GM21515 (cell line): ENCODE measurements around the gene CCDC78.

Experiments
- ATAC-seq: cut with Tn5 transposase; IDR thresholded peaks from one replicate; pipeline ENCODE4 v1.9.1; 2021; ENCODE audit not compliant: unreplicated experiment

CCDC78 gene

DNA sequence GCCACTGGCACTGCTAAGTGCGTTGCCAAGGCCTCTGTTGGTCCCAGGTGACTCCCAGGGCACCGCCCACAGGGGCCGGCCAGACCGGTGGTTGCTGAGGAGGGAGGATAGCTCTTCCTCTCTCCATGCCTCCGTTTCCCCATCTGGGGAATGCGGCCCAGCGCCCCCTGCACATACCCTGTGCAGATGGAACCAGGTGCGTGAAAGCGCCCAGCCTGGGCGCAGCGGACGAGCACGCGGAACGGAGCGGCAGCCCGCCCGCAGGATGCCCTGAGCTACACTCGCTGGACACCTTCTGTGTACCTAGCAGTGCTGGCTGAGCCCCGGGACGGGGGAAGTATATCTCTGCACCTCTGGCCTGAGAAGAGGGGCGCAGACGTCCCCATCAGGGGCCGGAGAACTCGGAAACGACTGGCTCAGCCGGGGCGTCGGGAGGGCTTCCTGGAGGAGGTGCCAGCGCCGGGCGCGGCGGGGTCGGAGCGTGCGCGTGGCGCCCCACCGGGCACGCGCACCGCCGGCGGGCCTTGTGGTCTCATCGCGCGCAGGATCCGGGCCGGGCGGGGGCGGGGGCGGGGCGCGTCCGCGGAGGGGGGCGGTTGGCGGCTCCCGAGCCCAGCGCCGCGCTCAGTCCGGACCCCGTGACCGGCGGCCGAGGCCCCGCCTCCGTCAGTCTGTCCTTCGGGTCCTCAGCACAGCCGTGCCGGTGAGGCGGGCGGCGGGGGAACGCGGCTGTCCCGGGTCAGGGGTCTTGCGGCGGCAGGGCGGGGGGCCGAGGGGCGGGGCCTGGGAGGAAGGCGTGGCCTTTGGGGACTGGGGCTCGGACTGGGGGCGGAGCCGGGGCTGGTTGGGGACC lies at the start of gene CCDC78, which contains the start of gene HAGHL:
Gene CCDC78, minus strand, starts transcription at position 6 of the 853 bp plus-strand sequence. CDS start 76 bp downstream, outside the sequence.
Gene HAGHL, plus strand, starts transcription at position 669 of the 853 bp plus-strand sequence. CDS start 404 bp downstream, outside the sequence.
- no peak for ATAC-seq

DNA sequence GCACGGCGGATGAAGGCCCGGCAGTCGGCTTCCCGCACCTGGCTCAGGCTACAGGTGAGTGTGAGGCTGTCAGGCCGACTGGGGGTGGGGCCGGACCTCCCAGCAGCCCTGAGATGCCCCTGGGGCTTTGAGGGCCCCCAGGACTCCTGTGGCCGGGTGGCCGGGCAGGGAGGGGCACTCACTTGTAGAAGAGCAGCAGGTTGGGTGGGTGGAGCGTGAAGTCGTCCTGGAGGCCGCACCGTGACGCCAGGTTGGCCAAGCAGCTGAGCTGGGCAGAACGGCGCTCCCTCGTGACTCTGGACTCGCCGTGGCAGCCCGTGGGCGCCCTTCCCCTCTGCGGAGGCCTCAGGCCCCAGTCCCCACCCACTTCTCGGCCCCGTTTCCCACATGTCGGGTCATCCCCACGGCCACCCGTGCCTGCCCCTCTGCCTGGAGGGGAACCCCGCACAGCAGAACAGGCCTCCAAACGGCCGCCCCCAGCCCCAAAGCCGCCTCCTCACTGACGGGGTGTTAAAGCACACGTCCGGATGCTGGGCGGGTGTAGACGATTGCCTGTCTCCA lies 49.1 kb upstream of the CCDC78 start:
- ATAC-seq = no peak

DNA sequence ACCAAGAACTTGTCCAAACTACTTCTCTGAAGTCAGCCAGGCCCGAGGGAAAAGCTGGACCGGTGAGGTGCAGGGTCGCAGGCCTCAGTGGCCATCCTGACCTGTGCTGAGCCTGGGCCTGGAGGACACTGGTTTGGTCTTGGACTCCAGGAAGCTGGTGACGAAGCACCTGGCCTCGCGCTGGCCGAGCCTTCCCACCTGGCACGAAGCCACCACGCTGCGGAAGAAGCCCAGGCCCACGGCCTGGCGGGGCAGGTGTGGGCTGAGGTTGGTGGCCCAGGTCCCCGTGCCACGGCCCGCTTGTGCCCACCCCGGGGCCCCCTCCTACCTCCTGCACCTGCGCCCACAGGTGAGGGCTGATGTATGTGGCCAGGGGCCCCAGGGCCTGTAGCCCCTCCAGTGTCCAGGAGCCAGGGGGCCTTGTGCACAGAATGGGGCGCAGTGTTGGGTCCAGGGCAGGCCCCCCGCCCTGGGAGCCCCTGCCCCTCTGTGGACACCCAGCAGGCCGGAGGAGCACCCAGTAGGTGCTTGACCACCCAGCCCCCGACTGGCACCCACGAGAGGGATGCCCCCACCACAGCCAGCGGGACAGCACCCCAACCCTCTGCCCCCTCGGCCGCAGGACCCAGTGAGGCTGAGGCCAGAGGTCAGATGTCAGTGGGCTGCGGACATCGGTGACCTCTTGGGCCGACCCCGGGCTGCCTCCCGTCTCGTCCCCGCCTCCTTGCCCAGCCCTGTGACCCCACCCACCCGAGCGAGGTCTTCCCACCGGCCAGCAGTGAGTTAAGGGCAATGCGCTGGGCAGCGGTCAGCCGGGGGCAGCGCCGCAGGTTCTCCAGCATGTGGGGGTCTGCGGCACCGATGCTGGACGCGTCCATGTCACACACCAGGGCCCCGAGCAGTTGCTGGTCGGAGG lies 48.1 kb upstream of the CCDC78 start:
- no peak for ATAC-seq

DNA sequence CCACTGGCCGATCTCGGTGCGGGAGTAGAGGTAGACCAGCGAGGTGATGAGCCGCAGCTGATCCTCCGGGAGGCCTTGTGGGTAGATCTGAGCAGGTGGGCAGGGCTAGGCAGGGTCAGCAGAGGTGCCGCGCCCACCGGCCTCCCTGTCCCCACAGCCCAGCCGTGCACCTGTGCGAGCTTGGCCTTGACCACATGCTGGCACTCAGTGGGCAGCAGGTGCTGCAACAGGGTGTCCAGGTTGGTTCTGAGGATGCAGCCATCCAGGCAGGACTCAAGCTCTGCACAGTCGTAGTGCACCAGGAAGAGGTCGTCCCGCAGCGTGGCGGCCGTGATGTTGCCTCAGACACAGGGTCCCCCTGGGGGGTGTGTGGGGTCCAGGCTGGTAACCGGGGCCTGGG lies 46.7 kb upstream of the CCDC78 start:
- no peak for ATAC-seq

DNA sequence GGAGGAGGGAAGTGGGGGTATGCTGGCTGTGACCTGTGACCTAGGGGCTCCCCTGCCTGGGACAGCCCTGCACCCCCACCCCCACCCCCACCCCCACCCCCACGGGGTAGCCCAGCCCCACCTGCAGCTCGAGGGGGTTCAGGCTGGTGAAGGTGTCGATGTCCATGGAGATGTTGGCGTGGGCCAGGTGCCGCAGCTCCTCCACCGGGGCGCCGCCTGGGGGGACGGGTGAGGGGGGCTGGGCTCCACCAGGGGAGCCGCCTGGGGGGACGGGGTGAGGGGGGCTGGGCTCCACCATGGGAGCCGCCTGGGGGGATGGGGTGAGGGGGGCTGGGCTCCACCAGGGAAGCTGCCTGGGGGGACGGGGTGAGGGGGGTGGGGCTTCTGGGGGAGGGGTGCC lies 44.2 kb upstream of the CCDC78 start:
- ATAC-seq = no peak

DNA sequence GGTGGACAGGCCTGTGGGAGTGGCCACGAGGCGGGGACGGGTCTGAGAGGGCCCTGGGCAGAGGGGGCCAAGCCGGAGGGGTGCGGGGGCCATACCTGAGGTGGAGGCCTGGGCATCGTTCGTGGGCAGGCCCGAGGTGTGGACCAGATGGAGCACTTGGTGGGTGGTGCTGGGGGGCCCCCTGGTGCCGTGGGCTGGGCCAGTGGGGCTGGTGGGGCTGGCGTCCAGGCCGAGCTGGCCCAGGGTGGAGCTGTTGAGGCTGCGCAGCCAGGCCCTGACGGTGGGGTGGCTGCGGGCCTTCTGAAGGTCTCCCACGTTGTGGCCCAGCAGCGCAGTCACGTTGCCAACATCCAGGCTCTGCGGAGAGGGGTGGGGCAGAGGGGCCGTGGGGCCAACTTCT lies 43.7 kb upstream of the CCDC78 start:
- ATAC-seq = no peak

DNA sequence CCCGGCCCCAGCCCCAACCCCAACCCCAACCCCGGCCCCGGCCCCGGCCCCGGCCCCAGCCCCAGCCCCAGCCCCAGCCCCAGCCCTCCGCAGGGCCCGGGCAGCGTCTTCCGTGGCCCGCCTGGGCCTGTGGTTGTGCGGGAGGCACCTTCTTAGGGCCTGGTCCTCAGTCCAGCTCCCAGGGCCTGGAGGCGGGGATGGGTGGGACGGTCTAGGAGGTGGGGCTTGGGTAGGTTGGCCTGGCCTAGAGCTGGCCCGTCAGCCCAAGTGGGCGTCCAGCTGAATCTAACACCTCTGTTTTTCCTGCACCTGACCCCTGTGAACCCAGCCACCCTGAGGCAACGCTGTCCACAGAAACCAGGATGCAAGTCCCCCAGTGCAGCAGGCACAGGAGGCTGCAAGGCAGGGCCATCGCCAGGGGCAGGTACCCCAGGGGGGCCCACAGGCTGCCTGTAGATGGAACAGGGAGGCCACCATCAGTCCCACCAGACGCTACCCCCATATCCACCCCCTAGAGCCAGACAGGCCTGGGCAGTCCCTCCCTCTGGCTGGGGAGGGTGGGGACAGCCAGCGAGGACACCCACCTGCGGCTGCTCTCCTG lies 43.0 kb upstream of the CCDC78 start:
- ATAC-seq = no peak

DNA sequence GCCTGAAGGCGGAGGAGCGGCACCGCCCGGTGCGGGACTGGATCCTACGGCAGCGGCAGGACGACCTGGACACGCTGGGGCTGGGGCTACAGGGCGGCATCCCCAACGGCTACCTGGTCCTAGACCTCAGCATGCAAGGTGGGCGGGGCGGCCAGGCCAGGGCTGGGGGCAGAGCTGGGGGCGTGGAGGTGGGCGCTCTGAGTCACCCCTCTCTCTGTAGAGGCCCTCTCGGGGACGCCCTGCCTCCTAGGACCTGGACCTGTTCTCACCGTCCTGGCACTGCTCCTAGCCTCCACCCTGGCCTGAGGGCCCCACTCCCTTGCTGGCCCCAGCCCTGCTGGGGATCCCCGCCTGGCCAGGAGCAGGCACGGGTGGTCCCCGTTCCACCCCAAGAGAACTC lies 42.2 kb upstream of the CCDC78 start:
- no peak for ATAC-seq

DNA sequence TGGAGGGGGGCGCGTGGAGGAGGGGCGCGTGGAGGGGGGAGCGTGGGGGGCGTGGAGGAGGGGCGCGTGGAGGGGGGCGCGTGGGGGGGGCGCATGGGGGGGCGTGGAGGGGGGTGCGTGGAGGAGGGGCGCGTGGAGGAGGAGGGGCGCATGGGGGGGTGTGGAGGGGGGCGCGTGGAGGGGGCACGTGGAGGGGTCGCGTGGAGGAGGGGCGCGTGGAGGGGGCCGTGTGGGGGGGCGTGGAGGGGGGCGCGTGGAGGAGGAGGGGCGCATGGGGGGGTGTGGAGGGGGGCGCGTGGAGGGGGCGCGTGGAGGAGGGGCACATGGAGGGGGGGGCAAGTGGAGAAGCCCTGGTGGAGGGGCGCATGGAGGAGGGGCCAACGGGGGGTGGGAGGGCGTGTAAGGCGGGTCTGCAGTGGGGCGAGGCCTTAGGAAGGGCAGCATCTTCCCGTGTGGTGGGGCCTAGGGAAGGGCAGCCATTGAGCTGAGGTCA lies 41.5 kb upstream of the CCDC78 start:
- no peak for ATAC-seq

DNA sequence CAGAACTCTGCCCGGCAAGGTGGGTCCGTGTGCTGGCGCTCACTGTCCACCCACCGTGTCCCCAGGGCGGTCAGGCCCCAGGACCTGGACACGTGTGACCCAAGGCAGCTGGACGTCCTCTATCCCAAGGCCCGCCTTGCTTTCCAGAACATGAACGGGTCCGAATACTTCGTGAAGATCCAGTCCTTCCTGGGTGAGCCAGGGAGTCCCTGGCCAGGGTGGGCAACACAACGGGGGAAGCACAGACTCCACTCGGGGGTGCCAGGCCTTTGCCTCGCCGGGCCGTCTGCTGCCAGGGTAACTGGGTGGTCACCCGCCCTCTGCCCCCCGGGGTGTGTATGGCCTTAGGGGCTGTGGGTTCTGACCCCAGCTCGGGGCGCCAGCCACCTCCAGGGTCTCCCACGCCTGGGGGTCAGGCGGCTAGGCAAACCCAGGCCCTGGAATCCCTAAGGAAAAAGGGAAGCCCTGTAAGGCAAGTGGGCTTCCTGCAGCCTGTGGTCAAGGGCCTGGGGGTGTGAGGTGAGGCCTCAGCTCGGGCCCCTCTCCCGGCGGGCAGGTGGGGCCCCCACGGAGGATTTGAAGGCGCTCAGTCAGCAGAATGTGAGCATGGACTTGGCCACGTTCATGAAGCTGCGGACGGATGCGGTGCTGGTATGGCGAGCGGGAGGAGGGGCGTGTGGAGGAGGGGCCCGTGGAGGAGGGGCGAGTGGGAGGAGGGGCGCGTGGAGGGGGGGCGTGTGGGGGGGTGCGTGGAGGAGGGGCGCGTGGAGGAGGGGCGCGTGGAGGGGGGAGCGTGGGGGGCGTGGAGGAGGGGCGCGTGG lies 40.8 kb upstream of the CCDC78 start:
- ATAC-seq = no peak

DNA sequence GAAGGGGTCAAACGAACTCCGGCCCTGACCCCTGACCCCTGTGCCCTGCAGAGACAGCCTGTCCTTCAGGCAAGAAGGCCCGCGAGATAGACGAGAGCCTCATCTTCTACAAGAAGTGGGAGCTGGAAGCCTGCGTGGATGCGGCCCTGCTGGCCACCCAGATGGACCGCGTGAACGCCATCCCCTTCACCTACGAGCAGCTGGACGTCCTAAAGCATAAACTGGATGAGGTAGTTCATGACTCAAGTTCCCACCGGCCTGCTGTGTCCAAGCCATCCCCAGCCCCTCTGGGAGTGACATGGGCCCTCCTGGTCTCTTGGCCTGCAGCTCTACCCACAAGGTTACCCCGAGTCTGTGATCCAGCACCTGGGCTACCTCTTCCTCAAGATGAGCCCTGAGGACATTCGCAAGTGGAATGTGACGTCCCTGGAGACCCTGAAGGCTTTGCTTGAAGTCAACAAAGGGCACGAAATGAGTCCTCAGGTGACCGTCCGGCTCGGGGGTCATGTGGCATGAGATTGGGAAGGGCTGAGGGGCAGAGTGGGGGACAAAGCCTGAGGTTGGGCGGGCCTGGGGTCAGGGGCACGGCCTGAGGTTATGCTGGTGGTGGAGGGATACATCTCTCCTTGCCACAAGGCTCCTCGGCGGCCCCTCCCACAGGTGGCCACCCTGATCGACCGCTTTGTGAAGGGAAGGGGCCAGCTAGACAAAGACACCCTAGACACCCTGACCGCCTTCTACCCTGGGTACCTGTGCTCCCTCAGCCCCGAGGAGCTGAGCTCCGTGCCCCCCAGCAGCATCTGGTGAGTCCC lies 40.0 kb upstream of the CCDC78 start:
- ATAC-seq = no peak

DNA sequence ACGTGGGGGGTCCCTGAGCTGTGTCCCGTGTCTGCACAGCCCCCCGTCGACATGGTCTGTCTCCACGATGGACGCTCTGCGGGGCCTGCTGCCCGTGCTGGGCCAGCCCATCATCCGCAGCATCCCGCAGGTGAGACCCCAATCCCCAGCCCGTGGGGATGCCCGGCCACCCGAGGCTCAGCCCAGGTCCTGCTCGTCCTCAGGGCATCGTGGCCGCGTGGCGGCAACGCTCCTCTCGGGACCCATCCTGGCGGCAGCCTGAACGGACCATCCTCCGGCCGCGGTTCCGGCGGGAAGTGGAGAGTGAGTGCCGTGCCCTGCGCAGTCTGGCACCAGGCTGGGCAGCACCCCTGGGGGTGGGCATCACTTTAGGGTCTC lies 39.2 kb upstream of the CCDC78 start:
- no peak for ATAC-seq

DNA sequence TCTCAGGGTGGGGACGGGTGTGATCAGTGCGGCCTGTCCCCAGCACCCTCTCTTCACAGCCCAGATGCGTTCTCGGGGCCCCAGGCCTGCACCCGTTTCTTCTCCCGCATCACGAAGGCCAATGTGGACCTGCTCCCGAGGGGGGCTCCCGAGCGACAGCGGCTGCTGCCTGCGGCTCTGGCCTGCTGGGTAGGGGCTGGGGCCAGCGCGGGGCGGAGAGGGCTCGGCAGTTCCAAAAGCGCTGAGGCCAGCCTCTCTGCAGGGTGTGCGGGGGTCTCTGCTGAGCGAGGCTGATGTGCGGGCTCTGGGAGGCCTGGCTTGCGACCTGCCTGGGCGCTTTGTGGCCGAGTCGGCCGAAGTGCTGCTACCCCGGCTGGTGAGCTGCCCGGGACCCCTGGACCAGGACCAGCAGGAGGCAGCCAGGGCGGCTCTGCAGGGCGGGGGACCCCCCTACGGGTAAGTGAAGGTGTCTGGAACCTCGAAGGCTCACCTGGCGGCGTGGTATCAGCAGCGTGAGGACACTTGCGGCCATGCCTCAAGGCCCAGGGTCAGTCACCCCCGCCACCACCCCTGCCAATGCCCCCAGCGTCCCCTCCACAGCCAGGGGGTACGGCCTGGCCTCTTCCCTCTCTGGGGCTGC lies 38.7 kb upstream of the CCDC78 start:
- ATAC-seq = no peak

DNA sequence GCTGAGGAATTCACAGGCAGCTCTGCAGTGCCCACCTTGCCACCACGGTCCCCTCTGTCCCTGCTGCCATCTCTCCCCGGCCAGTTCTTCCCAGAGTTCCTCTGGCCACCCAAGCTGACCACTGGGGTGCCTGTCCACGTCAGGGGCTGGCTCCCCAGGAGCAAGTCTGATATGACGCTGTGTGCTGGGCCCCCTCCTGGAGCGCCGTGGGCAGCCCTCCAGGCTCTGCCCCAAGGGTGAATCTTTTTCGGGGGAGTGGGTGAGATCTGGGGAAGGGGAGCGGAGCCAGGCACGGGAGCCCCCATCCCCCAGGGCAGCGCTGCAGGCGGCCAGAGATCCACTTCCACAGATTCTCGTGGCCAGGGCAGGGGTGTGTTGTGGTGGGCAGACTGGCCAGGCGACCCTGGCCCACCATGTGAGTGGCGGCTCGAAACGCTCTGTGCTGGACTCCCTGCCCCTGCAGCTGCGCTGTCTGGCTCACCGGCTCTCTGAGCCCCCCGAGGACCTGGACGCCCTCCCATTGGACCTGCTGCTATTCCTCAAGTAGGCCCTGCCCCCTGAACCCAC lies 38.0 kb upstream of the CCDC78 start:
- ATAC-seq = no peak

DNA sequence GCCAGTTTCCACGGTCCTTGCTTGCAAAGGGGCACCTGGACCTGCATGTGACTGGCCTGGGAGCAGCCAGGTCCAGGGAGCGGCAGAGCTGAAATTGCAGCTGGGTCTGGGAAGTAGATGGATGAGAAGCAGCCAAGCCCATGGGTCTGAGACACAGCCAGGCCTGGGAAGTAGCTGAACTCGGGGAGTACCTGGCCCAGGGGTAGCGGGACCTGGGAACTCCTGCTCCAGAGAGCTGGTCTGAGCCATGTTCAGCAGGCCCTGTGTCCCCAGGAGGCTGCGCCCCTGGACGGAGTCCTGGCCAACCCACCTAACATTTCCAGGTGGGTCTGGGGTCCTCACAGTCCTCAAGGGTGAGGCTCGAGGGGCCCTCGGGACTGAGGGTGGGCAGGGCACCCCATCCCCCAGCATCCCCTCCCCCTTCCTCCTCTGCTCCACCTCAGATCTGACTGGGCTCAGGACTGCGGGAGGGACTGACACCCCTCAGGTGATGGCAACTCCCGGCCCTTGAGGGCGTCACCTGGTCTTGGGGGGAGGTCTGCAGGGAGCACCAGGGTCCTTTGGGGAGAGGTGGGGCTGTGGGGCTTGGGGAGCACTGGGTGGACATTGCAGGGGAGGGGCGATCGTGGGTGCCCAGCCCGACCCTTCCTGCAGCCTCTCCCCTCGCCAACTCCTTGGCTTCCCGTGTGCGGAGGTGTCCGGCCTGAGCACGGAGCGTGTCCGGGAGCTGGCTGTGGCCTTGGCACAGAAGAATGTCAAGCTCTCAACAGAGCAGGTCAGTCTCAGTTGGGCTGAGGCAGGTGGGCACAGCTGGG lies 37.3 kb upstream of the CCDC78 start:
- no peak for ATAC-seq

DNA sequence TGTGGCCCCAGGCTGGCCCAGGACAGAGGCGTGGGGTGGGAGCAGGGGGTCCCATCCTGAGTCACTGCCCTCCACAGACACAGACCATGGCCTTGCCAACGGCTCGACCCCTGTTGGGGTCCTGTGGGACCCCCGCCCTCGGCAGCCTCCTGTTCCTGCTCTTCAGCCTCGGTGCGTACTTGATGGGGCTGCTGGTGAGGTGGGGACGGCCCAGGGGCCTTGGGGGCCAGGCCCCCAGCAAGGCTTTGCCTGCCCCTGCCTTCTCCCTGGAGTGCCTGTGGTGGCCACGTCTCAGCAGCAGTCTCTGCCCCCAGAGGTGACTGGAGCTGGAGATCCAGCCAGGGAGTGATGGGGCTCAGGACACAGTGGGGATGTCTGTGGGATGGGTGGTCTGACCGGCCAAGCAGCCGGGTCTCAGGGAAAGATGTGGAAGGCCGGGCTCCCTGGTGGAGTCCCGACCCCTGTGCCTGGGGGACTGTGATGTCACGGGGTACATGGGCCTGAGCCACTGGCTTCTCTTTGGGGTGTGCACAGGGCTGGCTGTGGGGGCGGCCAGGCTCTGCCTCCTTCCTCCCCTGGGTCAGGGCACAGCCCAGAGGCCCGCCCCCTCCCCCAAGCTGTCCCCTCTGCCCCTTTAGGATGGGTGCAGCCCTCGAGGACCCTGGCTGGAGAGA lies 36.5 kb upstream of the CCDC78 start:
- no peak for ATAC-seq
